Muscle layer of duodenum (tissue), 2 donors: Measurements from ENCODE around the gene DYNLL1.
A peak's percentile ranks its signal among the peaks of the same experiment; 100 is the strongest.
"Not testable (repeated sequence)": the region's sequence is repeated elsewhere in the genome, so short reads cannot be mapped to it uniquely, and the experiment has no call there.

Source experiments
- H3K27ac ChIP-seq: one replicate; pipeline ENCODE4 v1.7.0; 2013; ENCODE audit warnings: mild to moderate bottlenecking, low read length
- H3K27me3 ChIP-seq: one replicate; pipeline ENCODE4 v1.7.0; 2013; ENCODE audit warnings: low read depth, mild to moderate bottlenecking, control low read depth, low read length
- H3K36me3 ChIP-seq, 2 donors: one replicate each; pipeline ENCODE4 v1.7.0; 2013; ENCODE audit warnings: low read length in 2 of 2, control low read depth in 1 of 2, mild to moderate bottlenecking in 1 of 2; ENCODE audit not compliant: insufficient read depth in 2 of 2, control insufficient read depth in 1 of 2
- H3K4me1 ChIP-seq, 2 donors: one replicate each; pipeline ENCODE4 v1.7.0; 2013; ENCODE audit warnings: low read length in 2 of 2, mild to moderate bottlenecking in 2 of 2, control low read depth in 1 of 2, moderate library complexity in 1 of 2; ENCODE audit not compliant: insufficient read depth in 2 of 2, control insufficient read depth in 1 of 2
- H3K4me3 ChIP-seq, 2 donors: one replicate each; pipeline ENCODE4 v1.7.0; 2013; ENCODE audit warnings: low read length in 2 of 2, low read depth in 1 of 2, mild to moderate bottlenecking in 1 of 2
- H3K9me3 ChIP-seq, 2 donors: one replicate each; pipeline ENCODE4 v1.7.0; 2013; ENCODE audit warnings: low read length in 2 of 2, control low read depth in 1 of 2, mild to moderate bottlenecking in 1 of 2; ENCODE audit not compliant: control insufficient read depth in 1 of 2
- donor health status: healthy.

Gene DYNLL1

GRCh38 chr12:120495731-120496412, at the start of gene DYNLL1:
DYNLL1 (plus strand) TSS chr12:120496113; CDS start chr12:120496422, 309 bp downstream.
- Histone ChIP-seq H3K4me1 (peaks cover 11 to 26% of the 10 kb centered on the region in 2 donors), H3K4me3 (peak within 1 kb of the TSS; percentile 94 to 98), H3K9me3 (no peaks in the 10 kb centered on the region), H3K27ac (peak within 1 kb of the TSS; percentile 84), H3K36me3 (peaks cover 10 to 19% of the 10 kb centered on the region in 2 donors), H3K27me3 (no peaks in the 10 kb centered on the region)

DNA sequence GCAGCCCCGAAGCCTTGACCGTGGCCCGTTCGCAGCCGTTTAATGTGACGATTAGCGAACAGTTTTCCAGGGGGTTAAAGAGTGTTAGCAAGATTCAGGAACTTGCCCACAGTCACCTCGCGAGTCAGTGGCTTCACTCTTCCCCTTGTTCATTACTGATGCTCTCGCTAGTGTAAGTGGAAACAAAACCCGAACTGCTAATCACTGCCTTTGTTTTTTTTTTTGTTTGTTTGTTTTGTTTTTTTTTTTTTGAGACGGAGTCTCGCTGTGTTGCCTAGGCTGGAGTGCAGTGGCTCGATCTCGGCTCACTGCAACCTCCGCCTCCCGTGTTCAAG, 49.1 kb upstream of the DYNLL1 start:
- not testable (repeated sequence) for H3K9me3 ChIP-seq, H3K27me3 ChIP-seq
- Histone ChIP-seq H3K4me1 (peaks cover 6 to 23% of the 10 kb centered on the region in 2 donors), H3K4me3 (peak overlapping the region; percentile 97 to 100), H3K27ac (peak overlapping the region; percentile 92), H3K36me3 (peaks cover 14 to 31% of the 10 kb centered on the region in 2 donors)

- H3K9me3 ChIP-seq: no peaks in the 10 kb centered on the region
- no peak overlapping the region for H3K27ac ChIP-seq
- H3K36me3 ChIP-seq: peaks cover 14 to 30% of the 10 kb centered on the region in 2 donors
- no peaks in the 10 kb centered on the region for H3K27me3 ChIP-seq
- no peak overlapping the region for H3K4me3 ChIP-seq
- H3K4me1 ChIP-seq: peaks cover 6 to 23% of the 10 kb centered on the region in 2 donors
Observed at GRCh38 chr12:120447992-120448391, 47.9 kb upstream of the DYNLL1 start.

DNA sequence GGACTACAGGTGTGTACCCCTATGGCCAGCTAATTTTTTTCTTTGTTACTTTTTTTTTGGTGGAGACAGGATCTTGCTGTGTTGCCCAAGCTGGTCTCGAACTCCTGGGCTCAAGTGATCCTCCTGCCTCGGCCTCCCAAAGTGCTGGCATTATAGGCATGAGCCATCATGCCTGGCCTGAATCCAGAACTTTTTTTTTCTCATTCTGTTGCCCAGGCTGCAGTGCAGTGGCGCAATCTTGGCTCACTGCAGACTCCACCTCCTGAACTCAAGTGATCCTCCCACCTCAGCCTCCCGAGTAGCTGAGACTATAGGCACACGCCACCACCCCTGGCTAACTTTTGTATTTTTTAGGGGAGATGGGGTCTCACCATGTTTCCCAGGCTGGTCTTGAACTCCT, 43.4 kb upstream of the DYNLL1 start:
- H3K36me3 ChIP-seq: peaks cover 14 to 32% of the 10 kb centered on the region in 2 donors
- H3K9me3 ChIP-seq, H3K27ac ChIP-seq: not testable (repeated sequence)

GRCh38 chr12:120453060-120453750, 42.7 kb upstream of the DYNLL1 start:
- peaks cover 15 to 39% of the 10 kb centered on the region in 2 donors for H3K36me3 ChIP-seq
- no peaks in the 10 kb centered on the region for H3K9me3 ChIP-seq
- no peak overlapping the region for H3K4me3 ChIP-seq
- H3K4me1 ChIP-seq: no peaks in the 10 kb centered on the region
- no peaks in the 10 kb centered on the region for H3K27me3 ChIP-seq
- H3K27ac ChIP-seq: no peak overlapping the region

More for the DNA sequence above, 43.4 kb upstream of the DYNLL1 start:
- not testable (repeated sequence) for H3K4me3 ChIP-seq, H3K4me1 ChIP-seq, H3K27me3 ChIP-seq

DNA sequence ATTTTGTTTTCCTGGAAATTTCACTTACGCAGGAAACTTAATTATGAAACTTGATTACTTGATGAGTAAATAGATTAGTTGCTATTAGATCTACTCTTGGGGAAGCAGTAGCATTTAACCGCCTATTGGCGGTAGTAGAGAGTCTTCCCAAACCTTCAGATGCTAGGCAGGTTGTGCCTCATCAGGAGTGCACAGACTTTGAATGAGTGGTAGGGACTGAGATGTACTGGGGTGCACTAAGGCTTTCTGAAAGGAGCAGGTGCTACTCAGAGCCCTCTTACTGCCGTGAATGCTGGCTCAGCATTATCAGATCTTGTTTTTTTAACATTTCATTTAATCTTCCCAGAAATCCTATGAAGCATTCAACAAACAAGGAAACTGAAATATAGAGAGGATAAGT, 41.9 kb upstream of the DYNLL1 start:
- Histone ChIP-seq H3K4me3 (no peak overlapping the region), H3K27me3 (no peaks in the 10 kb centered on the region), H3K9me3 (no peaks in the 10 kb centered on the region), H3K27ac (no peak overlapping the region), H3K36me3 (peaks cover 20 to 46% of the 10 kb centered on the region in 2 donors), H3K4me1 (no peaks in the 10 kb centered on the region)

GRCh38 chr12:120455302-120455701, 40.6 kb upstream of the DYNLL1 start:
- no peak overlapping the region for H3K4me3 ChIP-seq
- H3K36me3 ChIP-seq: peaks cover 30 to 59% of the 10 kb centered on the region in 2 donors
- H3K27ac ChIP-seq: no peak overlapping the region
- H3K27me3 ChIP-seq: no peaks in the 10 kb centered on the region
- H3K4me1 ChIP-seq: no peaks in the 10 kb centered on the region
- H3K9me3 ChIP-seq: no peaks in the 10 kb centered on the region

DNA sequence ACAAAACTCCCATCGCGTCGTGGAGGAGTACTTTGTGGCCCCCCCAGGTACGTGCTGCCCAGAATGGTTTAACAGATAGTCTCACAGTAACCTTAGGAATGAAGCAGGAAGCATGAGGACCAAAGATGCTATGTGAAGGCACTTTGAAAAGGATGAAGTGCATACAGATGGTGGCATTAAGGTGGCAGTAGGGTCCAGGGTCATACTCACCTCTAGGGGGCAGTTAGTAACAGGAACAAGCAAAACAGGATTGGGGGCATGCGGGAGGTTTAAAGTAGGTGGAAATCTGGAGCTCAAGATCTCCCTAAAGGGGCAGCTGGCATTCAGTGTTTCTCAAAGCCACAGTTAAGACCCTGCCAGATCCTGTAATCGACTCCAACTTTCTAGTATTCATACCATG, 38.8 kb upstream of the DYNLL1 start:
- H3K4me1 ChIP-seq: no peaks in the 10 kb centered on the region
- H3K4me3 ChIP-seq: no peak overlapping the region
- no peaks in the 10 kb centered on the region for H3K27me3 ChIP-seq
- H3K36me3 ChIP-seq: peaks cover 42 to 74% of the 10 kb centered on the region in 2 donors
- no peak overlapping the region for H3K27ac ChIP-seq
- no peaks in the 10 kb centered on the region for H3K9me3 ChIP-seq

GRCh38 chr12:120460157-120460556, 35.8 kb upstream of the DYNLL1 start:
- no peaks in the 10 kb centered on the region for H3K27me3 ChIP-seq
- H3K9me3 ChIP-seq: no peaks in the 10 kb centered on the region
- no peaks in the 10 kb centered on the region for H3K4me1 ChIP-seq
- H3K36me3 ChIP-seq: peaks cover 68 to 87% of the 10 kb centered on the region in 2 donors
- H3K27ac ChIP-seq: no peak overlapping the region
- H3K4me3 ChIP-seq: no peak overlapping the region

- peaks cover 5 to 17% of the 10 kb centered on the region in 2 donors for H3K4me1 ChIP-seq
- no peak overlapping the region for H3K27ac ChIP-seq
- peaks cover 65 to 83% of the 10 kb centered on the region in 2 donors for H3K36me3 ChIP-seq
- H3K27me3 ChIP-seq: no peaks in the 10 kb centered on the region
- no peaks in the 10 kb centered on the region for H3K9me3 ChIP-seq
- no peak overlapping the region for H3K4me3 ChIP-seq
Observed at GRCh38 chr12:120462099-120462640, 33.7 kb upstream of the DYNLL1 start.

DNA sequence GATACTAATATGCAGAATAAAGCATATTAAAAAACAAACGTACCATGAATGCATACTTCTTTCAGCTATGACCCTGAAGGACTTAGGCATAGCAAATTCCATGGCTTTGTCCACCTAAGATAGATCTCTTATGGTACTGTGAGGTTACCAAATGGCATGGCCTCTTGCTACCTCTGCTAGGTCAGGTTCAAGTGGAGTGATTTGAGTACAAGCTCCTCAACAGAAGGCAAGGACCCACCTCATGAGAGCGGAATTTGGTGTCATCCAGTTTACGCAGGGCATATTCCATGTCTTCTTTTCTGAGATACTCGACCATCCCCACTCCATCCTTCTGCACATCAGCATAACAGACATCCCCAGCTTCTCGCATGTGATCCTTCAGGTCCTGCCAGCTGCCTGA, 32.2 kb upstream of the DYNLL1 start:
- Histone ChIP-seq H3K4me3 (no peak overlapping the region), H3K27me3 (no peaks in the 10 kb centered on the region), H3K9me3 (no peaks in the 10 kb centered on the region), H3K36me3 (peaks cover 59 to 70% of the 10 kb centered on the region in 2 donors), H3K4me1 (peaks cover 5 to 29% of the 10 kb centered on the region in 2 donors), H3K27ac (no peak overlapping the region)
